GM12878 (cell line): ENCODE measurements around the gene PAN3.

Experiments
- CEBPB ChIP-seq, 2 experiments: fragments of 150-350 bp in 1 of 2; IDR thresholded peaks; 2 replicates each; pipeline ENCODE4 v1.6.1; 2012 to 2014; ENCODE audit warnings: low read depth in 2 of 2, low read length in 2 of 2, borderline replicate concordance in 1 of 2, inconsistent platforms in 1 of 2
- DPF2 ChIP-seq: fragments of 450-650 bp; IDR thresholded peaks from 2 replicates; pipeline ENCODE4 v1.6.1; 2017; ENCODE audit warnings: mild to moderate bottlenecking
- EED ChIP-seq: sonication (generic); IDR thresholded peaks from 2 replicates; pipeline ENCODE4 v1.6.1; 2016; ENCODE audit warnings: antibody characterized with exemption, low read depth
- ETV6 ChIP-seq, 2 experiments: fragments of 450-650 bp in 1 of 2; IDR thresholded peaks in 1 of 2; conservative IDR thresholded peaks in 1 of 2; 2 replicates each; pipeline ENCODE4 v1.6.1; 2014; ENCODE audit warnings: antibody characterized with exemption in 1 of 2, borderline replicate concordance in 1 of 2, low read depth in 1 of 2, mild to moderate bottlenecking in 1 of 2, moderate library complexity in 1 of 2
- EZH2 ChIP-seq: IDR thresholded peaks from 2 replicates; pipeline ENCODE4 v1.6.1; 2012; ENCODE audit warnings: low read depth, mild to moderate bottlenecking, control low read depth, inconsistent platforms, low read length, borderline replicate concordance; ENCODE audit not compliant: control insufficient read depth
- RFX5 ChIP-seq: IDR thresholded peaks from 2 replicates; pipeline ENCODE4 v1.6.1; 2011; ENCODE audit warnings: low read depth, low read length, improper control_type of control experiment
- SUZ12 ChIP-seq: fragments of 200-600 bp; sonication (generic); IDR thresholded peaks from one replicate; pipeline ENCODE4 v1.6.1; 2018; ENCODE audit warnings: antibody characterized with exemption, mild to moderate bottlenecking; ENCODE audit not compliant: unreplicated experiment
- TCF12 ChIP-seq: IDR thresholded peaks from 2 replicates; pipeline ENCODE4 v1.6.1; 2011; ENCODE audit warnings: low read depth, mild to moderate bottlenecking, low read length
- ZNF274 ChIP-seq: IDR thresholded peaks from one replicate; pipeline ENCODE4 v1.8.0; 2011; ENCODE audit not compliant: insufficient read length, insufficient read depth
- ZSCAN29 ChIP-seq: fragments of 450-650 bp; IDR thresholded peaks from 2 replicates; pipeline ENCODE4 v1.6.1; 2017; ENCODE audit warnings: mild to moderate bottlenecking, moderate library complexity
- TF ChIP-seq, protein P1 (sequence below): IDR thresholded peaks from 2 replicates; pipeline ENCODE4 v1.6.1; 2011; ENCODE audit warnings: borderline replicate concordance, low read depth, mild to moderate bottlenecking, moderate library complexity, low read length; ENCODE audit not compliant: insufficient read depth, poor library complexity, severe bottlenecking
- TF ChIP-seq, protein P2 (sequence below): fragments of 450-650 bp; IDR thresholded peaks from 2 replicates; pipeline ENCODE4 v1.6.1; 2017; ENCODE audit warnings: mild to moderate bottlenecking, low read depth, inconsistent platforms; ENCODE audit not compliant: poor library complexity, severe bottlenecking

DNA sequence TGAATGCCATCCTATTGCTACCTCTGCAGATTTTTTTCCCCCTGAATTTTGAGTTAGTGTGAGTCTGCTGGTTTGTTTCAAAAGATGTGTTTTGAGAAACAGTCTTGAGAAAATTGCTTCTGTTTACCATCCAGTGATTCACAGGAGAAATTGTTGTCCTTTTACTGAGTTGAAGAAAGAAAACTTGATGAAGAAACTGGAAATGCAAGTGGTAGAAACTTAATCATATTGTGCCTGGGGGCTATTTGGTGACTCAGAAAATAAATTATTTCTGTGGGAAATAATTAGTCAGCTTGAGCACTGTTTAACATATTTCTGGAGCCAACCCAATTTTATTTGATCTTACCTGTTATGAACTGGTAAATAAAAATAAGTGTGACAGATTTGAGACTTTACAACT is 35.4 kb downstream of the PAN3 start:
- TF ChIP-seq EED (no peak), TCF12 (no peak), EZH2 (no peak), SUZ12 (no peak), DPF2 (no peak), RFX5 (no peak), CEBPB (IDR thresholded peaks at IDR 0.05; ENCODE audit: borderline replicate concordance in 1 of 2, low read depth in 2 of 2, low read length in 2 of 2) (no peak), ZNF274 (no peak), ZSCAN29 (no peak), ETV6 (conservative IDR thresholded peaks at IDR 0.05 in 1 of 2, IDR thresholded peaks at IDR 0.05 in 1 of 2; ENCODE audit: borderline replicate concordance in 1 of 2, low read depth in 1 of 2) (no peak)
- TF ChIP-seq, protein P1, sequence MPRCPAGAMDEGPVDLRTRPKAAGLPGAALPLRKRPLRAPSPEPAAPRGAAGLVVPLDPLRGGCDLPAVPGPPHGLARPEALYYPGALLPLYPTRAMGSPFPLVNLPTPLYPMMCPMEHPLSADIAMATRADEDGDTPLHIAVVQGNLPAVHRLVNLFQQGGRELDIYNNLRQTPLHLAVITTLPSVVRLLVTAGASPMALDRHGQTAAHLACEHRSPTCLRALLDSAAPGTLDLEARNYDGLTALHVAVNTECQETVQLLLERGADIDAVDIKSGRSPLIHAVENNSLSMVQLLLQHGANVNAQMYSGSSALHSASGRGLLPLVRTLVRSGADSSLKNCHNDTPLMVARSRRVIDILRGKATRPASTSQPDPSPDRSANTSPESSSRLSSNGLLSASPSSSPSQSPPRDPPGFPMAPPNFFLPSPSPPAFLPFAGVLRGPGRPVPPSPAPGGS, result no peak
- TF ChIP-seq, protein P2, sequence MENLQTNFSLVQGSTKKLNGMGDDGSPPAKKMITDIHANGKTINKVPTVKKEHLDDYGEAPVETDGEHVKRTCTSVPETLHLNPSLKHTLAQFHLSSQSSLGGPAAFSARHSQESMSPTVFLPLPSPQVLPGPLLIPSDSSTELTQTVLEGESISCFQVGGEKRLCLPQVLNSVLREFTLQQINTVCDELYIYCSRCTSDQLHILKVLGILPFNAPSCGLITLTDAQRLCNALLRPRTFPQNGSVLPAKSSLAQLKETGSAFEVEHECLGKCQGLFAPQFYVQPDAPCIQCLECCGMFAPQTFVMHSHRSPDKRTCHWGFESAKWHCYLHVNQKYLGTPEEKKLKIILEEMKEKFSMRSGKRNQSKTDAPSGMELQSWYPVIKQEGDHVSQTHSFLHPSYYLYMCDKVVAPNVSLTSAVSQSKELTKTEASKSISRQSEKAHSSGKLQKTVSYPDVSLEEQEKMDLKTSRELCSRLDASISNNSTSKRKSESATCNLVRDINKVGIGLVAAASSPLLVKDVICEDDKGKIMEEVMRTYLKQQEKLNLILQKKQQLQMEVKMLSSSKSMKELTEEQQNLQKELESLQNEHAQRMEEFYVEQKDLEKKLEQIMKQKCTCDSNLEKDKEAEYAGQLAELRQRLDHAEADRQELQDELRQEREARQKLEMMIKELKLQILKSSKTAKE, result no peak
